Ascending aorta (tissue), 2 donors: ENCODE measurements around the gene SMARCA4. TPM values are rescaled to one million over a fixed set of nuclear protein-coding genes. Genes with fewer than 3 reads are reported as not detected.
"Not testable (repeated sequence)": the region's sequence is repeated elsewhere in the genome, so short reads cannot be mapped to it uniquely, and the experiment has no call there.

ENCODE experiments used
- DNase-seq, 2 donors: peaks; one replicate each; pipeline ENCODE4 v3.0.0-alpha.2; 2019; ENCODE audit warnings: low spot score in 2 of 2
- H3K27ac ChIP-seq, 2 donors: fragments of 200-600 bp; sonication (generic); one replicate each; pipeline ENCODE4 v1.5.1; 2016 to 2017; ENCODE audit warnings: mild to moderate bottlenecking in 1 of 2
- H3K27me3 ChIP-seq: fragments of 200-600 bp; sonication (generic); one replicate; pipeline ENCODE4 v1.5.1; 2017
- H3K36me3 ChIP-seq, 2 donors: fragments of 200-600 bp; sonication (generic); one replicate each; pipeline ENCODE4 v1.5.1; 2016
- H3K4me1 ChIP-seq, 2 donors: fragments of 200-600 bp; sonication (generic); one replicate each; pipeline ENCODE4 v1.5.1; 2016 to 2017; ENCODE audit warnings: mild to moderate bottlenecking in 1 of 2
- H3K4me3 ChIP-seq, 2 donors: fragments of 200-600 bp; sonication (generic); one replicate each; pipeline ENCODE4 v1.5.1; 2016 to 2017; ENCODE audit warnings: mild to moderate bottlenecking in 1 of 2
- H3K9me3 ChIP-seq, 2 donors: fragments of 200-600 bp; sonication (generic); one replicate each; pipeline ENCODE4 v1.5.1; 2016
- CTCF ChIP-seq, 3 experiments: fragments of 200-600 bp in 2 of 3; fragments of 450-650 bp in 1 of 3; sonication (generic) in 2 of 3; IDR thresholded peaks; one replicate each; pipeline ENCODE4 v1.5.1; 2016 to 2019; ENCODE audit warnings: antibody characterized with exemption in 3 of 3, mild to moderate bottlenecking in 1 of 3, moderate library complexity in 1 of 3
- intact Hi-C: fragments of 100-400 bp; cut with DNase I; formaldehyde crosslinking; loops from one replicate; pipeline ENCODE4 v1.15.1; 2023
- total RNA-seq: library from RNA; depleted of rRNA; stranded (reverse); fragments of >200 nt; gene quantifications from one replicate; pipeline ENCODE4 v1.1.0, GENCODE V29; 2016

SMARCA4 gene
- total RNA-seq, 1 donor from 2014 or later: 89.5 TPM

- TF ChIP-seq CTCF (IDR thresholded peaks at IDR 0.05): no peak
- intact Hi-C loops: no loop called here
- no peak for DNase-seq
These were observed 127.2 kb downstream of the SMARCA4 start for GRCh38 chr19:11087870-11088505.

GRCh38 chr19:11088506-11089253, 127.8 kb downstream of the SMARCA4 start:
- TF ChIP-seq CTCF (IDR thresholded peaks at IDR 0.05): no peak
- intact Hi-C loops: no loop called here
- peaks cover 19 to 53% of the 10 kb centered on the region in 2 donors for H3K4me1 ChIP-seq
- DNase-seq: peak in 1 of 2 donors; percentile 70
- peak overlapping the region; percentile 45 to 82 for H3K4me3 ChIP-seq
- no peaks in the 10 kb centered on the region for H3K27me3 ChIP-seq
- peak overlapping the region; percentile 98 to 99 for H3K27ac ChIP-seq
- no peaks in the 10 kb centered on the region for H3K9me3 ChIP-seq
- H3K36me3 ChIP-seq: no peaks in the 10 kb centered on the region

More at GRCh38 chr19:11087870-11088505, 127.2 kb downstream of the SMARCA4 start:
- peaks cover 19 to 55% of the 10 kb centered on the region in 2 donors for H3K4me1 ChIP-seq
- peak overlapping the region in 1 of 2 donors; percentile 82 for H3K4me3 ChIP-seq
- H3K9me3 ChIP-seq: no peaks in the 10 kb centered on the region
- peak overlapping the region; percentile 98 to 99 for H3K27ac ChIP-seq
- H3K36me3 ChIP-seq: no peaks in the 10 kb centered on the region
- H3K27me3 ChIP-seq: no peaks in the 10 kb centered on the region

- TF ChIP-seq CTCF (IDR thresholded peaks at IDR 0.05): no peak
- intact Hi-C loops: loop anchor here (2.0 kb wide), 2 partner anchors 49 to 113 kb away; no protein-coding TSS in a partner anchor
- Histone ChIP-seq H3K9me3 (no peaks in the 10 kb centered on the region), H3K4me3 (peak within 1 kb of the TSS; percentile 45 to 82), H3K4me1 (peaks cover 19 to 46% of the 10 kb centered on the region in 2 donors), H3K27ac (peak within 1 kb of the TSS; percentile 98 to 99), H3K36me3 (no peaks in the 10 kb centered on the region), H3K27me3 (no peaks in the 10 kb centered on the region)
- DNase-seq: peak; percentile 63 to 95
These were observed 128.6 kb downstream of the SMARCA4 start, which contains the start of gene LDLR for GRCh38 chr19:11089254-11090013. Gene LDLR, plus strand, starts transcription at chr19:11089463. Its CDS starts 86 bp downstream, at chr19:11089549.

- H3K27me3 ChIP-seq, H3K9me3 ChIP-seq, DNase-seq, H3K36me3 ChIP-seq: not testable (repeated sequence)
- intact Hi-C loops: loop anchor here (2.0 kb wide), 2 partner anchors 49 to 113 kb away; no protein-coding TSS in a partner anchor
- peak in 1 of 3 experiments; percentile 16 for TF ChIP-seq CTCF (IDR thresholded peaks at IDR 0.05)
- peaks cover 18 to 46% of the 10 kb centered on the region in 2 donors for H3K4me1 ChIP-seq
- H3K4me3 ChIP-seq: peak overlapping the region; percentile 45 to 82
- peak overlapping the region; percentile 98 to 99 for H3K27ac ChIP-seq
These were observed 129.1 kb downstream of the SMARCA4 start for GRCh38 chr19:11090014-11090263.

GRCh38 chr19:11090264-11090996, 129.6 kb downstream of the SMARCA4 start:
- peak; percentile 96 to 99 for DNase-seq
- peak in 1 of 3 experiments; percentile 16 for TF ChIP-seq CTCF (IDR thresholded peaks at IDR 0.05)
- Histone ChIP-seq H3K27me3 (no peaks in the 10 kb centered on the region), H3K27ac (peak overlapping the region; percentile 98 to 99), H3K9me3 (no peaks in the 10 kb centered on the region), H3K4me3 (peak overlapping the region; percentile 45 to 82), H3K36me3 (no peaks in the 10 kb centered on the region), H3K4me1 (peaks cover 15 to 46% of the 10 kb centered on the region in 2 donors)
- intact Hi-C loops: loop anchor here (2.0 kb wide), 2 partner anchors 48 to 112 kb away; no protein-coding TSS in a partner anchor
